HL-60/S4 (cell line): ENCODE results near the gene OR5AN1.
"Not testable (repeated sequence)": the region's sequence is repeated elsewhere in the genome, so short reads cannot be mapped to it uniquely, and the experiment has no call there.

Experiments
- in situ Hi-C: fragments of 300-500 bp; cut with MboI; formaldehyde crosslinking; loops from 2 replicates; pipeline ENCODE4 v1.14.3; 2022; ENCODE audit warnings: low sequenced_read_pairs

The OR5AN1 gene

DNA sequence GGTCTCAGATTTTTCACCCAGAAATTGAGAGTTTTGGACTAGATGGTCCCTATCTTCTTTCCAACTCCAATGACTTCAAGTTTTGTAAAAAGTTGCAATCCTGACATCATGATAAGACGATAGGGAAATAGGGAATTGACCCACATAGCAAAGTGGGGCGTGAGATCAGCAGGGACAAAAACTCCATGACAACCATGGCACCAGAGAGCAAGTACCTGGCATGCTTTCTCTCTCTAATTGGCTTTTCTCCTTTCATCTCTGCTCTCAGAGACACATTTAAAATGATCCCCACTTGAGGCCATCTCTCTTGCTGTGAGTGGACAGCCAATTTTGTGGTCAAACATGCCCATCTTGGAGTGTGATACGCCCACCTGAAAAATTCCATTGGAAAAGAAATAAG lies at the start of gene OR5AN1:
OR5AN1 (plus strand) TSS at position 301 of the 400 bp plus-strand sequence. CDS start 5,564 bp downstream, outside the sequence.
- in situ Hi-C loops, result no loop called here

GRCh38 chr11:59335001-59335400 lies 23.7 kb upstream of the OR5AN1 start:
- in situ Hi-C loops, result no loop called here

GRCh38 chr11:59336176-59336575 lies 22.5 kb upstream of the OR5AN1 start:
- in situ Hi-C loops, result no loop called here

DNA sequence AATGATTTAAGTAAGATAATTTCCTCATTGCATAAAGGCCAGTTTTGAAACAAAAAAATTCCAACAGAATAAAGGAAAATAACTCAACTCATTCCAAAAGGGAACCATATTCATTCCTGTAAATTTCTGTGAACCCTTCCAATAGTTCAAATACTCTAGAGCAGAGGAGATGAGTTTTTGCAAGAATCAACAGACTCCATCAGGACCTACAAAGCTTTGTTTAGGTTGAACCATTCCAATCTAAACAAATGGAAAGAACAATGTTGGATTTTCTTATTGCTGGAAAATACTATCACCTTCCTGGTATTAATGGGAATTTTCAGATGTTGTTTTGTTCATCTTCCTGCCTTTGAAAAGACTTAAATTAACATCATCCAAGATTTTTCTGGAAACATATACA lies 21.8 kb upstream of the OR5AN1 start:
- in situ Hi-C loops, result no loop called here

- in situ Hi-C loops, result not testable (repeated sequence)
Measured at GRCh38 chr11:59349657-59350056, 9.0 kb upstream of the OR5AN1 start.

DNA sequence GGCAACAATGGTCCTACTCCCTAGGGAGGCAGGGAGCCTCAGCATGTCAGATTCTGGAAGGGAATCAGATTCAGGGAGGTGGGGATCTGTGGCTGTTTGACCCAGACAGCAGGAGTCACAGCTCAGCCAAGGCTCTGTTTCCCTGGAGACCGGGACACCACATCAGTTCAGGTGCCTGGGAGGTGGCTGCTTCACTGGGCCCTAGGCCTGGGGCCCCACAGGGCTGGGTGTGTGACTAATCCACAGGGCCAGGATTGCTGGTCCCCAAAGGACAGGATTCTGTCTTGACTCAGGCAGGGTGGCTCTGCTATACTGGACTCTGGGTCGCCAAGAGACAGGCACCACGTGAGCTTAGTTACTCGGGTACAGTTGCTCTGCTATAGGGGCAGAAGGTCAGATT lies 3.5 kb upstream of the OR5AN1 start:
- in situ Hi-C loops, result no loop called here

- in situ Hi-C loops, result no loop called here
Measured at GRCh38 chr11:59356561-59356960, 2.1 kb upstream of the OR5AN1 start.

DNA sequence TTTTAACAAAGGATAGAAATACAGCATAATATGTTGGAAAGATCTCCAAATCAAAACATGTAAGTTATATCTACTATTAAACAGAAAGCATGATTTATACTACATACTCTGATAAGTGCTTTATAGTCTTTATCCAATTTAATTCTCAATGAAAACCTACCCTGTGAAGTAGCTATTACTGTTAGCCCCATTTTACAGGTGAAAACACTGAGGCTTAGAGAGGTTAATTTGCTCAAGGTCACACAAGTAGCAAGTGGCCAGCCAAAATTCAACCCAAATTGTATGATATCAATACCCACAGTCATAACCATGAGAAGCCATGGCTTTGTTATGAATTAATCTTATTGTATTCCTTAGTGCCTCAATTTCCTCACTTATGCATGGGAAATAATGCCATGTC lies 675 bp upstream of the OR5AN1 start:
- in situ Hi-C loops, result no loop called here

DNA sequence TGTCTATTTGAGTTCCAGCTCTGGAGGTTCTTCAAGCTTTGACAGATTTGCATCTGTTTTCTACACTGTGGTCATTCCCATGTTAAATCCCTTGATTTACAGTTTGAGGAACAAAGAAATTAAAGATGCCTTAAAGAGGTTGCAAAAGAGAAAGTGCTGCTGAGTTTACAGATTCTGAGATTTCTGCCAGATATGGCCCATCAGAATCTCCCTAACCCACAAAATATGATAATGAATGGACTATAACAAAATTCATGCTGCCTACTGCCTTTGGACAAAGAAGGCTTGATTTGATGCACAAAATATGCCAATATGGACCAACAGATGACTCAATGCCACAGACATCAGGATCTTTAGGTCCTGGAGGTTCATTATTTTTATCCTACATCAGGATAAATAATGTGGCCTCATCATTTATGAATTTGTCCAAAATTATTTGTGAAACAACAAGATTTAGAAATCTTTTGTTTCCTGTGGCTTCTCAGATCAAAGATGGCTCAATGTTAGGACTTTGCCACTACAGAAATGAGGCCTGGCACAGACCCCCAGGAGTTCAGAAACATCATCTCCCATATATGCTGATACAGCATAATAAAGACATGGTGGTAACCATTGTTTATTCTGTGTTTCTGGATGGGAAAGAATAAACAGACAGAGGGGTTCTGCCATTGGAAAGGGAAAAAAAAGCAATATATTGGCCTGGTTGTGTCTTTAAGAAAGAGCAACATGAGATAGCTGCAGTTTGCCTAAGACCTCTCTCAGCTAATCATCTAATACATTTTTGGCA lies 6.7 kb downstream of the OR5AN1 start:
- in situ Hi-C loops, result no loop called here

DNA sequence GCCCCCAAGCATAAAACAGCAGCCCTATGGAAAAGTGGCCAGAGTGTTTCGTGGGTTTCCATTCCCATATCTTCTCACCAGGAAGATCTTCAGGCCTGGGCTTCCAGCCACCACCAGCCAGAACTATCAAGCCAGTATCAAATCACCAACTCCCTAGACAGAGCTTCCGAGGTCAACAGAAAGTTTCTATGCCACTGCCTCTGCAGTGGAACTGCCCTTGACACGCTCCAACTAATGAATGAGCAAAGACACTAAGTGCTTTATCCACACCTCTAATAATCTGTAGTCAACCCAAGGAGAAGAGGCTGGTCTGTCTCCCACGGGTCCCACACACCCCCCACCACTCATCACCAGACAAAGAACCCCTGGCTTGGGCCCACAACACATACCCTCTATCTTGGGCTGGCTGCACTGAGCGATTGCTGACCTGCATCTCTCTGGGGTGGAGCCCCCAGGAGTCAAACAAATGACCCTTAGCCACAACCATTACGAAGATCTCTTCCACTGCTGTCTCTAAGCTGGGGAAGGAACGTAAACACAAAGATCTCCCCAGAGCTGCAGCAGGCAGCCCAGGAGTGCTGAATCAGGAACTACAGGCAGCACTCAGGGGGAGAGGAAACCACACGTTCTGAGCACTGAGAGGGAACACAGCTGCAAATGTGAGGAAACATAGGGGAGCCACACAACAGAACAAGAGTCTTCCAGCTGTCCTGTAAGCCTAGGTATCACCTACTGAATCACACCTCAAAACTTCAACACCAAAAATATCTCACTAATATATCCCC lies 9.7 kb downstream of the OR5AN1 start:
- in situ Hi-C loops, result no loop called here

- in situ Hi-C loops, result not testable (repeated sequence)
Measured at GRCh38 chr11:59372324-59372723, 13.6 kb downstream of the OR5AN1 start.

DNA sequence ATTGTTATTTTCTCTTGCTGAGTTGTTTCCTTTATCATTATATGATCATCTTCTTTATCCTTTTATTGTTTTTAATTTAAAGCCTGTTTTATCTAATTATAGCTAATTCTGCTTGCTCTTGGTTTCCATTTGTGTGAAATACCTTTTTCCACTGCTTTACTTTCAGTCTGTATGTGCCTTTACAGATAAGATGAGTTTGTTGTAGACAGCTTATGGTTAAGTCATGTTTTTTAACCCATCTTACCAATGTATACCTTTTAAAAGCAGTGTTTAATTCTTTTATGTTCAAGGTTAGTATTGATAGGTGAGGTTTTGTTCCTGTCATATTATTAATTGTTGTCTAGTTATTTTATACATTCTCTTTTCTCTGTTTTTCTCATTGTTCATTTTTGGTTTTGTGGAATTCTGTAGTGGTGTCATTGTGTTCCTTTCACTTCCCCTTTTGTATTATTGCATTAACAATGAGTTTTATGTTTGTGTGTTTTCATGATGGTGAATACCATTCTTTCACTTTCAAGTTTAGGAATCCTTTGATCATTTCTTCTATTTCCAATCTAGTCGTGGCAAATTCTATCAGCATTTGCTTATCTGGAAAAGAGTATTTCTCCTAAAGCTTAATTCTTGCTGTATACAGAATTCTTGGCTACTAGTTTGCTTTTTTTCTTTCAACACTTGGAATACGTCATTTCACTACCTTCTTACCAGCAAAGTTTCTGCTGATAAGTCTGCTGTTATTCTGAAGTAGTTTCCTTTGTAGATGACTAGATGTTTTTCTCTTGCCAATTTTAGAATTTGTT lies 21.8 kb downstream of the OR5AN1 start:
- in situ Hi-C loops, result no loop called here

GRCh38 chr11:59394186-59394585 lies 35.5 kb downstream of the OR5AN1 start:
- in situ Hi-C loops, result no loop called here

DNA sequence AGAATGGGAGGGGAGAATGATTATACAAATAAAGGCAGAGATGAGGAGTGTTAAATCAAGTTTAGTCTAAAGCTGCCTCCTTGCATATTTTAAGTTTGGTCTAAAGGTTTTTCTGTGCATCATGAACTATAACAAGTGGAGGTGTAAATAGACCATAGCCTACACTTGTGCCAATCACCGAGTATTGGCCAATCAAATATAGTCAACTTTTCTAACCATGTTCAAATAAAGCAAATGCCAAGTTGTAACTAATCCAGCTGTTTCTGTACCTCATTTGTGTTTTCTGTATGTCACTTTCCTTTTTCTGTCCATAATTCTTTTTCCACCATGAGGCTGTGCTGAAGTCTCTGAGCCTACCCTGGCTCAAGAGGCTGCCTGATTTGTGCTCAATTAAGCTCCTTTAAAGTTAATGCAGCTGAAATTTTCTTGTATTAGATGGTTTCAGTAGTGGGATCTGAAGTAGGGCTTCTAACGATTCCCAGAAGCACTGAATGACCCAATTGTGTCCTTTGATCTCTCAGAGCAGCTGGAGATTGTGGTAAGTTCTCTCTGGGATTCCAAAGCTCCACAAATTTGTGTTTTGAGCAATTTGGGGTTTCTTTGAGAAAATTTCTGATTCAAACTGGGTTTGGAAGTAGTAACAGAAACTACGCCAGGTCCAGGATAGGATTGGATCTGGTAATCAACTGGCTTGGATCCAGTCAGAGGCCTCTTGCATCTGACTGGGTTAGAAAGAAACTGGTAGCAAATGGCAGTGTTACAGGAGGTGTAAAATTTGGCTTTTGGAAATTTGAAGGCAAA lies 42.0 kb downstream of the OR5AN1 start:
- in situ Hi-C loops, result no loop called here

- in situ Hi-C loops, result no loop called here
Measured at GRCh38 chr11:59401262-59401552, 42.5 kb downstream of the OR5AN1 start.

- in situ Hi-C loops, result no loop called here
Measured at GRCh38 chr11:59403546-59403945, 44.9 kb downstream of the OR5AN1 start.

GRCh38 chr11:59413646-59414045 lies 55.0 kb downstream of the OR5AN1 start:
- in situ Hi-C loops, result no loop called here

DNA sequence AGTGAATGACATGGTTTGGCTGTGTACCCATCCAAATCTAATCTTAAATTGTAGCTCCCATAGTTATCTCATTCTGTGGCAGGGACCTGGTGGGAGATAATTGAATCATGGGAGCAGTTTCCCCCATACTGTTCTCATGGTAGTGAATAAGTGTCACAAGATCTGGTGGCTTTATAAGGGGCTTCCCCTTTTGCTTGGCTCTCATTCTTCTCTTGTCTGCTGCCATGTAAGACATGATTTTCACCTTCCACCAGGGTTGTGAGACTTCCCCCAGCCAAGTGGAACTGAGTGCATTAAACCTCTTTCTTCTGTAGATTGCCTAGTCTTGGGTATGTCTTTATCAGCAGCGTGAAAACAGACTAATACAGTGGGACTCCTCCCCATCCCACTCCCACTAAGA lies 56.4 kb downstream of the OR5AN1 start:
- in situ Hi-C loops, result no loop called here

DNA sequence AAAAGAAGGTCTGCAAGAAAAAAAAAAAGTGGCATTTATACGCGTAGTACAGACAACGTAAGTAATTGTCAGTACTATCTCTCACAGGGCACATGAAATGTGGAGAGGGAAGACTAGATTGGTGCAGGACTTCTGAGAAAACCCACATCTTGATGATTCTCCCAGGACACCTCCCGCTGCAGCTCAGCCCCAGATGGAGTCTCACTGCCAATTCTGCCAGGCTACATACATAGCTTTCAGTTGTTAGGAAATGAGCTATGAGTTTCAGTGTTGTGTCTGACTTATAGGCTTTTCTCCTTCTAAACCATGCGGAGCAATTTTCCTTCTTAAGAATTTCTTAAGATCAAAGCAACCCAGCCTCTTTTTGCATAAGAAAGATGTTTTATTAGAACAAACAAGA lies 57.9 kb downstream of the OR5AN1 start:
- in situ Hi-C loops, result no loop called here

GRCh38 chr11:59417023-59417422 lies 58.3 kb downstream of the OR5AN1 start:
- in situ Hi-C loops, result no loop called here

GRCh38 chr11:59418156-59418555 lies 59.5 kb downstream of the OR5AN1 start:
- in situ Hi-C loops, result no loop called here
